GM23248 (cell line): ENCODE measurements around the gene ABCC10.

Source experiments
- EZH2 ChIP-seq: fragments of 200-600 bp; sonication (generic); IDR thresholded peaks from 2 replicates; pipeline ENCODE4 v1.6.1; 2018; ENCODE audit warnings: antibody characterized with exemption, mild to moderate bottlenecking; ENCODE audit not compliant: insufficient read depth, poor library complexity, severe bottlenecking
- EZH2phosphoT487 ChIP-seq: fragments of 200-600 bp; sonication (generic); IDR thresholded peaks from 2 replicates; pipeline ENCODE4 v1.6.1; 2018; ENCODE audit warnings: antibody characterized with exemption, moderate library complexity, mild to moderate bottlenecking, low read depth; ENCODE audit not compliant: insufficient read depth

DNA sequence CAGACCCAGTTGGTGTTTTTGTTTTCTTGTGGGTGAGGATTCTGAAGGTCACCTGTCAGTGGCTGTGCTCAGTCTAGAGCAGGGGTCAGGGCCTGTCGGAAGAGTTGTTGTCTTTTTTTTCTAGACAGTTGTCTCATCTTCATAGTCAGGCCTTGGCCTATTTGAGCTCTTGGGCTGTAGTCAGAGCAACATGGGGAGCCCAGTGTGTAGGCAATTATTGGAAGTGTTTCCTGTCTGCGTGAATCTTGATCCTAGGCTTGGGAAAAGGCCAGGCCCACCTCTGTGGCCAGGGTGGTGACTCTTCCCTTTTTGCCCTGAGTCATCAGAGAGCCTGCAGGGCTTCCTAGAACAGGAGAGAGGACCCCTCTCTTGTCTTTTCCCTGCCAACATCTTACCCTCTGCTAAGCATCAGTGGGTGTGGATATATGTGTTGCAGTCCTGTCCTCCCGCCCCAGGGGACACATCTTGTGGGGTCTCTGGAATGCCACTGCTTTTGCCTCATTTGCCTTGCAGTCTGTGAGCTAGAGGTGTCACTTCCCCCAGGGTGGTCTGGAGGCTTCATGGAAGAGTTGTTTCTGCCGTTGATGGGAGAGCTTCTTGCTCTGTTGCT lies 61.4 kb downstream of the ABCC10 start:
- no peak for TF ChIP-seq EZH2
- TF ChIP-seq EZH2phosphoT487: no peak
